C4-2B (cell line): Measurements from ENCODE around the gene MGST1.

Experiments used
- H3K27ac ChIP-seq: fragments of 450-650 bp; 2 replicates; pipeline ENCODE4 v1.5.1; 2017
- CTCF ChIP-seq: fragments of 450-650 bp; conservative IDR thresholded peaks from 2 replicates; pipeline ENCODE4 v1.5.1; 2017; ENCODE audit warnings: mild to moderate bottlenecking
- ZFX ChIP-seq: fragments of 450-650 bp; IDR thresholded peaks from 2 replicates; pipeline ENCODE4 v1.6.1; 2017

MGST1 gene

GRCh38 chr12:16323010-16323409 lies 24.4 kb upstream of the MGST1 start:
- H3K27ac ChIP-seq = no peak overlapping the region
- no peak for TF ChIP-seq ZFX
- no peak for TF ChIP-seq CTCF

GRCh38 chr12:16323638-16324037 lies 23.8 kb upstream of the MGST1 start:
- TF ChIP-seq CTCF (no peak), ZFX (no peak)
- H3K27ac ChIP-seq = no peak overlapping the region

GRCh38 chr12:16324272-16324671 lies 23.2 kb upstream of the MGST1 start:
- TF ChIP-seq ZFX (no peak), CTCF (no peak)
- no peak overlapping the region for H3K27ac ChIP-seq

GRCh38 chr12:16324772-16325171 lies 22.7 kb upstream of the MGST1 start:
- TF ChIP-seq ZFX (no peak), CTCF (no peak)
- H3K27ac ChIP-seq = no peak overlapping the region

GRCh38 chr12:16325426-16325825 lies 22.0 kb upstream of the MGST1 start:
- TF ChIP-seq ZFX = no peak
- TF ChIP-seq CTCF = no peak
- H3K27ac ChIP-seq = no peak overlapping the region

GRCh38 chr12:16327963-16328362 lies 19.5 kb upstream of the MGST1 start:
- no peak for TF ChIP-seq ZFX
- no peak for TF ChIP-seq CTCF
- H3K27ac ChIP-seq = no peak overlapping the region

GRCh38 chr12:16329594-16329993 lies 17.9 kb upstream of the MGST1 start:
- no peak overlapping the region for H3K27ac ChIP-seq
- TF ChIP-seq ZFX = no peak
- no peak for TF ChIP-seq CTCF
